Tibial nerve (tissue), 4 donors: Measurements from ENCODE around the gene IPO4. TPM values are rescaled to one million over a fixed set of nuclear protein-coding genes. Genes with fewer than 3 reads are reported as not detected.

ENCODE experiments used
- DNase-seq, 2 donors: peaks; one replicate each; pipeline ENCODE4 v3.0.0-alpha.2; 2019; ENCODE audit warnings: low spot score in 2 of 2
- H3K27ac ChIP-seq, 4 donors: fragments of 200-600 bp; sonication (generic) in 3 of 4; one replicate each; pipeline ENCODE4 v1.5.1; 2017 to 2019; ENCODE audit warnings: mild to moderate bottlenecking in 1 of 4
- H3K27me3 ChIP-seq, 2 donors: fragments of 200-600 bp; sonication (generic) in 1 of 2; one replicate each; pipeline versions ENCODE4 v1.5.1 to v1.6.0; 2017 to 2019
- H3K36me3 ChIP-seq, 3 donors: fragments of 200-600 bp; sonication (generic); one replicate each; pipeline ENCODE4 v1.5.1; 2018 to 2019
- H3K4me1 ChIP-seq, 4 donors: fragments of 200-600 bp; sonication (generic) in 3 of 4; one replicate each; pipeline ENCODE4 v1.5.1; 2017 to 2019
- H3K4me3 ChIP-seq, 4 donors: fragments of 200-600 bp; sonication (generic) in 3 of 4; one replicate each; pipeline ENCODE4 v1.5.1; 2017 to 2019; ENCODE audit warnings: mild to moderate bottlenecking in 1 of 4, moderate library complexity in 1 of 4
- H3K9me3 ChIP-seq, 4 donors: fragments of 200-600 bp; sonication (generic) in 3 of 4; one replicate each; pipeline ENCODE4 v1.5.1; 2017 to 2019
- EP300 ChIP-seq, 2 donors: sonication (generic); formaldehyde crosslinking; IDR thresholded peaks; one replicate each; pipeline ENCODE4 v1.6.1; 2017; ENCODE audit warnings: antibody characterized with exemption in 2 of 2, mild to moderate bottlenecking in 1 of 2
- POLR2A ChIP-seq, 2 donors: fragments of 450-650 bp; IDR thresholded peaks; one replicate each; pipeline ENCODE4 v1.6.1; 2017; ENCODE audit warnings: antibody characterized with exemption in 2 of 2, mild to moderate bottlenecking in 2 of 2, moderate library complexity in 2 of 2
- WGBS, 2 donors: methylation state at CpG; one replicate each; pipeline ENCODE4 v1.1.5; 2018; 5-methylcytosine and 5-hydroxymethylcytosine counted together
- total RNA-seq, 4 donors: library from RNA; depleted of rRNA; stranded (reverse); fragments of >200 nt; gene quantifications; one replicate each; pipeline ENCODE4 v1.1.0, GENCODE V29; 2016
- TF ChIP-seq, protein P1 (sequence below), 5 experiments: fragments of 200-600 bp in 3 of 5; fragments of 450-650 bp in 2 of 5; sonication (generic) in 3 of 5; IDR thresholded peaks; one replicate each; pipeline ENCODE4 v1.5.1; 2016 to 2019; ENCODE audit warnings: antibody characterized with exemption in 5 of 5, mild to moderate bottlenecking in 3 of 5, moderate library complexity in 2 of 5

IPO4 gene
- total RNA-seq, 4 donors from 2014 or later, result 19.4 to 88.5 (median 26.9) TPM

DNA sequence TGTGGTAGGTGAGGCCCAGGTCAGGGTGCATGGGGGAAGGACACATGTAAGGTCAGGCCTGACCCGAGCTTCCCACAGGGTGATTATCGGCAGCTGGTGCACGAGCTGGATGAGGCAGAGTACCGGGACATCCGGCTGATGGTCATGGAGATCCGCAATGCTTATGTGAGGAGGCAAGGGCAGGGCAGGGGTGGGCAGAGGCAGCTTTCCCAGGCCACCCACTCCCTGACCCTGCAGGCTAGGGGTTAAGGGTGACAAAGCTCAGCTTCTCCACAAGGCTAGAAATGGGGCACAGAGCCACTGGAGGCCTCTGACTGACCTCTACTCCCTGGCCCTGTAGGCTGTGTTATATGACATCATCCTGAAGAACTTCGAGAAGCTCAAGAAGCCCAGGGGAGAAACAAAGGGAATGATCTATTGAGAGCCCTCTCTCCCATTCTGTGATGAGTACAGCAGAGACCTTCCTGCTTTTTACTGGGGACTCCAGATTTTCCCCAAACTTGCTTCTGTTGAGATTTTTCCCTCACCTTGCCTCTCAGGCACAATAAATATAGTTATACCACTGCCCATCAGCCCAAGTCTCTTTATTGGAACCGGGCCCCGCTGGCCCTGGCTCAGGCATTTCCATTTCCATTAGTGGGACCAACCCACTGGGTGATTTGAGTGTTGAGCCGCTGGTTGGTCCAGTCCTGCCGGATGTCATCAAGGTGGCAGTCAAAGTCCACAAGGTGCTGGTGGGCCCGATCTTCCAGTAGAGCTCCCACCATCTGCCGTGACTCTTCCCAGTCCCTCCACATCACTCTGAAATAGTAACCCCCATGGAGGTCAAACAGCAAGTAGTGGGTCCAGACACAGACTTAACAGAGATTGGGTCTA, 50.0 kb downstream of the IPO4 start:
- Histone ChIP-seq H3K9me3 (no peaks in the 10 kb centered on the region), H3K27me3 (no peaks in the 10 kb centered on the region), H3K27ac (peak overlapping the region in 2 of 4 donors; percentile 91 to 97), H3K36me3 (peaks cover 0 to 25% (median 14%) of the 10 kb centered on the region in 3 donors), H3K4me3 (no peak overlapping the region), H3K4me1 (peaks cover 0 to 67% (median 32%) of the 10 kb centered on the region in 4 donors)
- no peak for DNase-seq
- WGBS, 2 donors, result 60 to 70% methylated on average over 13 of the region's 13 CpGs
- TF ChIP-seq, protein P1, sequence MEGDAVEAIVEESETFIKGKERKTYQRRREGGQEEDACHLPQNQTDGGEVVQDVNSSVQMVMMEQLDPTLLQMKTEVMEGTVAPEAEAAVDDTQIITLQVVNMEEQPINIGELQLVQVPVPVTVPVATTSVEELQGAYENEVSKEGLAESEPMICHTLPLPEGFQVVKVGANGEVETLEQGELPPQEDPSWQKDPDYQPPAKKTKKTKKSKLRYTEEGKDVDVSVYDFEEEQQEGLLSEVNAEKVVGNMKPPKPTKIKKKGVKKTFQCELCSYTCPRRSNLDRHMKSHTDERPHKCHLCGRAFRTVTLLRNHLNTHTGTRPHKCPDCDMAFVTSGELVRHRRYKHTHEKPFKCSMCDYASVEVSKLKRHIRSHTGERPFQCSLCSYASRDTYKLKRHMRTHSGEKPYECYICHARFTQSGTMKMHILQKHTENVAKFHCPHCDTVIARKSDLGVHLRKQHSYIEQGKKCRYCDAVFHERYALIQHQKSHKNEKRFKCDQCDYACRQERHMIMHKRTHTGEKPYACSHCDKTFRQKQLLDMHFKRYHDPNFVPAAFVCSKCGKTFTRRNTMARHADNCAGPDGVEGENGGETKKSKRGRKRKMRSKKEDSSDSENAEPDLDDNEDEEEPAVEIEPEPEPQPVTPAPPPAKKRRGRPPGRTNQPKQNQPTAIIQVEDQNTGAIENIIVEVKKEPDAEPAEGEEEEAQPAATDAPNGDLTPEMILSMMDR (IDR thresholded peaks at IDR 0.05), result no peak
- TF ChIP-seq POLR2A (IDR thresholded peaks at IDR 0.05) (no peak), EP300 (IDR thresholded peaks at IDR 0.05) (no peak)

DNA sequence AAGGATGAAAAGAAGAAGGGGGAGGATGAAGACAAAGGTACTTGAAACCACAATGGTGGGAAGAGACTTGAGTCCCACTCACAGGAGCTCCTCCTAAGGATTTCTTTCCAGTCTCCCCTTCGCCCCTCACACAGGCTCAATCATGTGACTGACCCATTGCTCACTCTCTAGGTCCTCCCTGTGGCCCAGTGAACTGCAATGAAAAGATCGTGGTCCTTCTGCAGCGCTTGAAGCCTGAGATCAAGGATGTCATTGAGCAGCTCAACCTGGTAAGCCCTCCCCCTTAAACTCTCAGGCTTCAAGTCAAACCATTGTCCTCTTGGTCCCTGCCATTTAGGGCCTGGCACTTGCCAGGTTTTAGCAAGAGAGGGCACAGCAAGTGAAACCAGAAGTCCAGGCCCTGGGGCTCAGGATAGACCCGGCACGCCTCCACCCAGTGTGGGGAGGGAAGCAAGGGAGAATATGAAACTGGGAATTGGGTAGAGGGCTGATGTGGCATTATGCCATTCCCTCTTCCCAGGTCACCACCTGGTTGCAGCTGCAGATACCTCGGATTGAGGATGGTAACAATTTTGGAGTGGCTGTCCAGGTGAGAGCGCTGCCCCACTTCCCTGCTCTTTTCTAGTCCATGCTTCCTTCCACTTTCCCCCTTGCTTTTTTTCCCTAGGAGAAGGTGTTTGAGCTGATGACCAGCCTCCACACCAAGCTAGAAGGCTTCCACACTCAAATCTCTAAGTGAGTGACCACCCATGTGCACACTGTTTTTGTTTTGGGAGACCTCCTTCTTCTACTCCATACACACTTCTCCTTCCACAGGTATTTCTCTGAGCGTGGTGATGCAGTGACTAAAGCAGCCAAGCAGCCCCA, 50.9 kb downstream of the IPO4 start:
- DNase-seq, result no peak
- Histone ChIP-seq H3K4me3 (no peak overlapping the region), H3K27me3 (no peaks in the 10 kb centered on the region), H3K9me3 (no peaks in the 10 kb centered on the region), H3K27ac (peak overlapping the region in 2 of 4 donors; percentile 97 to 98), H3K4me1 (peaks cover 0 to 60% (median 32%) of the 10 kb centered on the region in 4 donors), H3K36me3 (peaks cover 0 to 24% (median 14%) of the 10 kb centered on the region in 3 donors)
- 78 to 82% methylated on average over 8 of the region's 8 CpGs for WGBS, 2 donors
- no peak for TF ChIP-seq POLR2A (IDR thresholded peaks at IDR 0.05)
- TF ChIP-seq, protein P1 (IDR thresholded peaks at IDR 0.05), result no peak
- TF ChIP-seq EP300 (IDR thresholded peaks at IDR 0.05), result no peak

DNA sequence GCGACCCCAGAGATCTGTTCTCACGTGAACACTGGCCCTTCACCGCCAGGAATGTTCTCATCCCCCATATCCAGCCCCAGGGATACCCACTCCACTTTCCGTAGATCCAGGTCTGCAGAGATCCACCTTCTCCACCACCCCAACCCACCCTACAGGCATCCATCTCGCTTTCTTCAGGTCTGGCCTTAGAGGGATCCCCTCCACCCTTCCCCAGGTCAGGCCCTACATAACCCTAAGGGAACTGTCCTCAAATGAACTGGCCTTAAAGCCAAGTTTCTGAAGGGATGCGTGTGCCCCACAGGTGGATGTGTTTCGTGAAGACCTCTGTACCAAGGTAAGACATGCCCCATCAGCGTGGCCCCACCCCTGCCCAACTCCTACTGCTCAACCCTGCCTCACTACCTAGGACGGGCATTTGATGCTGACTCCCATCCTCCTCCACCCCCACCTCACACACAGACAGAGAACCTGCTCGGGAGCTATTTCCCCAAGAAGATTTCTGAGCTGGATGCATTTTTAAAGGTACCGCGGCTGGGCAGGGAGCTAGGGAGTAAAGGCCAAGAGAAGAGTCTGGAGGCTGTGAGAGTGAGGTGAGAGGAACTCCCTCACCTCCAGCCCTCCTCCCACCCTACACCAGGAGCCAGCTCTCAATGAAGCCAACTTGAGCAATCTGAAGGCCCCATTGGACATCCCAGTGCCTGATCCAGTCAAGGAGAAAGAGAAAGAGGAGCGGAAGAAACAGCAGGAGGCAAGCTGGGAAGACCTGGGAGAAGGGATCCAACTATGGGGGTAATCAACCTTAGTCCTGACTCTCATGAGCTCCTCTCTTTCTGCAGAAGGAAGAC, 51.7 kb downstream of the IPO4 start:
- Histone ChIP-seq H3K27me3 (no peaks in the 10 kb centered on the region), H3K36me3 (peaks cover 0 to 31% (median 14%) of the 10 kb centered on the region in 3 donors), H3K27ac (peak overlapping the region; percentile 89 to 99 (median 98)), H3K9me3 (no peaks in the 10 kb centered on the region), H3K4me3 (peak overlapping the region; percentile 76 to 97 (median 84)), H3K4me1 (peaks cover 0 to 52% (median 29%) of the 10 kb centered on the region in 4 donors)
- WGBS, 2 donors, result 37 to 38% methylated on average over 12 to 13 of the region's 13 CpGs
- TF ChIP-seq EP300 (IDR thresholded peaks at IDR 0.05) (no peak), POLR2A (IDR thresholded peaks at IDR 0.05) (no peak)
- TF ChIP-seq, protein P1 (IDR thresholded peaks at IDR 0.05), result no peak
- no peak for DNase-seq

DNA sequence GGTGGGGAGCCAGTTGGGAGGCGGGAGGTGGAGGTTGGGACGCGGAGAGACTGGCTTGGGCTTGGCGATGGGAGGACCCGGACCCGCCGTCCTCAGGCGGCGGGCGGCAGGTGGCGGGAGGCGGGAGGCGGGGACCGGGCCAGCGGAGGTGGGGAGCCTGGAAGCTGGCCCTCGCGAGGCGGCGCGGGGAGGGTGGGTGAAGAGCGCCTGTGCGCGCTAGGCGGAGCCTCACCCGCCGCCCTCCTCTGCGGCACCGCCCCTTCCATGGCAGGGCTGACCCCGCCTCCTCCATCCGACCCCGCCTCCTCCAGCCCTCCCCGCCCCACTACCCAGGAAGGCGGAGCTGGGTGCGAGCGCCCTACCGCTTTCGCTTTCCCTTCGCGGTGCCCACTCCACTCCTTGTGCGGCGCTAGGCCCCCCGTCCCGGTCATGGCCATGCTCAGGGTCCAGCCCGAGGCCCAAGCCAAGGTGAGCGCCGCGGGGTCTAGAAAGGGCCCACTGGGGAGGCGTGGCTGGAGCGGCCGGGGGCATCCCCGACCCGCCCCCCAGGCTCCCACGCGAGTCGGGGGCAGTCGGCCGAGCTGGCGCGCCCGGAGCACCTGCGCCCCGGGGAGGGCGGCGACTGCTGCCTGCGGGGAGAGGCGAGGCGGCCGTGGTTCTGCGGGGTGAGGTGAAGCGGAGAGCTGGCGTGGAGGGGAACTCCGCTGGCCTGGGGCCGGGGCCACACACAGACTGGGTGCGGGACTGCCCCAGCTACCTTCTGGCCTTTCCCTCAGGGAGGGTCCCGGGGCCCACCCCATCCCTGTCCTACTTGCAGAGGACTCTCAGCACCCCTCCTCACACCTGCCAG, 52.6 kb downstream of the IPO4 start, which contains the start of gene PSME1:
Gene PSME1, plus strand, starts transcription at position 361 of the 850 bp plus-strand sequence. Its CDS starts 69 bp downstream, at position 430.
- H3K36me3 ChIP-seq, result peaks cover 0 to 38% (median 14%) of the 10 kb centered on the region in 3 donors
- H3K4me1 ChIP-seq, result peaks cover 0 to 51% (median 29%) of the 10 kb centered on the region in 4 donors
- H3K9me3 ChIP-seq, result no peaks in the 10 kb centered on the region
- no peaks in the 10 kb centered on the region for H3K27me3 ChIP-seq
- peak; percentile 10 to 73 for TF ChIP-seq POLR2A (IDR thresholded peaks at IDR 0.05)
- TF ChIP-seq EP300 (IDR thresholded peaks at IDR 0.05), result peak; percentile 52 to 90
- TF ChIP-seq, protein P1 (IDR thresholded peaks at IDR 0.05), result peak in 1 of 5 experiments; percentile 19
- H3K27ac ChIP-seq, result peak within 1 kb of the TSS; percentile 89 to 99 (median 98)
- H3K4me3 ChIP-seq, result peak within 1 kb of the TSS; percentile 76 to 97 (median 84)
- 0% methylated on average over 30 to 44 of the region's 75 CpGs for WGBS, 2 donors
- peak; percentile 88 to 89 for DNase-seq
